ENCODE data around the gene COL4A2. TPM values are rescaled to one million over a fixed set of nuclear protein-coding genes. Genes with fewer than 3 reads are reported as not detected.

The COL4A2 gene
- polyA plus RNA-seq, 1 experiment = 208 TPM

- no peak for DNase-seq (ENCODE audit: low read depth, low spot score)
- no peak overlapping the region for H3K4me3 ChIP-seq (ENCODE audit: low read depth, low read length)
- no peaks in the 10 kb centered on the region for H3K9me3 ChIP-seq (ENCODE audit: control insufficient read depth, insufficient read depth, low read length)
- TF ChIP-seq, protein P1, sequence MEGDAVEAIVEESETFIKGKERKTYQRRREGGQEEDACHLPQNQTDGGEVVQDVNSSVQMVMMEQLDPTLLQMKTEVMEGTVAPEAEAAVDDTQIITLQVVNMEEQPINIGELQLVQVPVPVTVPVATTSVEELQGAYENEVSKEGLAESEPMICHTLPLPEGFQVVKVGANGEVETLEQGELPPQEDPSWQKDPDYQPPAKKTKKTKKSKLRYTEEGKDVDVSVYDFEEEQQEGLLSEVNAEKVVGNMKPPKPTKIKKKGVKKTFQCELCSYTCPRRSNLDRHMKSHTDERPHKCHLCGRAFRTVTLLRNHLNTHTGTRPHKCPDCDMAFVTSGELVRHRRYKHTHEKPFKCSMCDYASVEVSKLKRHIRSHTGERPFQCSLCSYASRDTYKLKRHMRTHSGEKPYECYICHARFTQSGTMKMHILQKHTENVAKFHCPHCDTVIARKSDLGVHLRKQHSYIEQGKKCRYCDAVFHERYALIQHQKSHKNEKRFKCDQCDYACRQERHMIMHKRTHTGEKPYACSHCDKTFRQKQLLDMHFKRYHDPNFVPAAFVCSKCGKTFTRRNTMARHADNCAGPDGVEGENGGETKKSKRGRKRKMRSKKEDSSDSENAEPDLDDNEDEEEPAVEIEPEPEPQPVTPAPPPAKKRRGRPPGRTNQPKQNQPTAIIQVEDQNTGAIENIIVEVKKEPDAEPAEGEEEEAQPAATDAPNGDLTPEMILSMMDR (IDR thresholded peaks at IDR 0.05; ENCODE audit: low read depth, low read length) = no peak
- H3K27me3 ChIP-seq (ENCODE audit: control insufficient read depth, insufficient read depth, low read length) = no peaks in the 10 kb centered on the region
- no peak overlapping the region for H3K27ac ChIP-seq (ENCODE audit: low read depth, low read length)
- POLR2A ChIA-PET = no interaction called here
- CTCF ChIA-PET = interaction anchor here (1.3 kb wide), 1 partner anchor 145 kb away, joined by 4 read pairs; no protein-coding TSS in a partner anchor
Observed at GRCh38 chr13:110366733-110367132, 59.6 kb downstream of the COL4A2 start.

- POLR2A ChIA-PET = interaction anchor here (1.0 kb wide), 1 partner anchor 20 kb away, joined by 3 read pairs; no protein-coding TSS in a partner anchor
- TF ChIP-seq, protein P1 (IDR thresholded peaks at IDR 0.05; ENCODE audit: low read depth, low read length) = no peak
- CTCF ChIA-PET = no interaction called here
Observed at GRCh38 chr13:110367620-110368019, 60.5 kb downstream of the COL4A2 start.

DNA sequence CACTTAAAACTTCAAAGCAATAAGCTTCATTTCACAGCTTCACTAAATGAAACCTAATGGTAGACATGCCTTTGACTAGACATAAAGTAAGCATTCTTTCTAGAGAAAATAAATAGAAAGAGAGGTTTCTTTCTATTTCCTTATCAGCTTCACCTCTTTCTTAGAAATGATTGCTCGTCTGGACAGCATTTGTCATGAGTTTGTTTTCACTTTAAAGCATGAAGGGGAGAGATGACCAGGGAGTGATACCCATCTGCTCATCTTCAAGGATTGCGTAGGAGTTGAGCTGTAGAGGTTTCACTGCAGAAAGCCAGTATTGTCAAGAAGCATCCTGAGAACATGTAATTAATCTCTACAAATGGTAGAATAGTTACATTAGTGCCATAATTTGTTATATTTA lies 61.3 kb downstream of the COL4A2 start:
- TF ChIP-seq, protein P1 (IDR thresholded peaks at IDR 0.05; ENCODE audit: low read depth, low read length) = no peak
- Histone ChIP-seq H3K4me3 (ENCODE audit: low read depth, low read length) (no peak overlapping the region), H3K27me3 (ENCODE audit: control insufficient read depth, insufficient read depth, low read length) (no peaks in the 10 kb centered on the region), H3K27ac (ENCODE audit: low read depth, low read length) (no peak overlapping the region), H3K9me3 (ENCODE audit: control insufficient read depth, insufficient read depth, low read length) (no peaks in the 10 kb centered on the region)
- ChIA-PET CTCF (no interaction called here), POLR2A (interaction anchor here (1.0 kb wide), 1 partner anchor 19 kb away, joined by 3 read pairs; no protein-coding TSS in a partner anchor)
- DNase-seq (ENCODE audit: low read depth, low spot score) = no peak

More at GRCh38 chr13:110367620-110368019, 60.5 kb downstream of the COL4A2 start:
- no peaks in the 10 kb centered on the region for H3K27me3 ChIP-seq (ENCODE audit: control insufficient read depth, insufficient read depth, low read length)
- no peak for DNase-seq (ENCODE audit: low read depth, low spot score)
- no peaks in the 10 kb centered on the region for H3K9me3 ChIP-seq (ENCODE audit: control insufficient read depth, insufficient read depth, low read length)
- no peak overlapping the region for H3K27ac ChIP-seq (ENCODE audit: low read depth, low read length)
- H3K4me3 ChIP-seq (ENCODE audit: low read depth, low read length) = no peak overlapping the region

GRCh38 chr13:110369400-110369799 lies 62.3 kb downstream of the COL4A2 start:
- DNase-seq (ENCODE audit: low read depth, low spot score) = no peak
- no peaks in the 10 kb centered on the region for H3K27me3 ChIP-seq (ENCODE audit: control insufficient read depth, insufficient read depth, low read length)
- no peak overlapping the region for H3K27ac ChIP-seq (ENCODE audit: low read depth, low read length)
- CTCF ChIA-PET = no interaction called here
- TF ChIP-seq, protein P1 (IDR thresholded peaks at IDR 0.05; ENCODE audit: low read depth, low read length) = no peak
- POLR2A ChIA-PET = no interaction called here
- no peak overlapping the region for H3K4me3 ChIP-seq (ENCODE audit: low read depth, low read length)
- H3K9me3 ChIP-seq (ENCODE audit: control insufficient read depth, insufficient read depth, low read length) = no peaks in the 10 kb centered on the region

- CTCF ChIA-PET = interaction anchor here (1.0 kb wide), 1 partner anchor 11 kb away, joined by 3 read pairs; no protein-coding TSS in a partner anchor
- Histone ChIP-seq H3K9me3 (ENCODE audit: control insufficient read depth, insufficient read depth, low read length) (no peaks in the 10 kb centered on the region), H3K27ac (ENCODE audit: low read depth, low read length) (no peak overlapping the region), H3K27me3 (ENCODE audit: control insufficient read depth, insufficient read depth, low read length) (no peaks in the 10 kb centered on the region), H3K4me3 (ENCODE audit: low read depth, low read length) (no peak overlapping the region)
- DNase-seq (ENCODE audit: low read depth, low spot score) = no peak
- TF ChIP-seq, protein P1 (IDR thresholded peaks at IDR 0.05; ENCODE audit: low read depth, low read length) = no peak
- POLR2A ChIA-PET = no interaction called here
Observed at GRCh38 chr13:110371550-110372465, 64.7 kb downstream of the COL4A2 start.
